ENCODE measurements around the gene ZNF396.

Gene ZNF396

GRCh38 chr18:35376742-35377695 is at the start of gene ZNF396:
ZNF396 (minus strand) TSS chr18:35377337; CDS start chr18:35374292, 3,045 bp downstream.
- DNase-seq (ENCODE audit: low spot score) = peak; percentile 83

DNA sequence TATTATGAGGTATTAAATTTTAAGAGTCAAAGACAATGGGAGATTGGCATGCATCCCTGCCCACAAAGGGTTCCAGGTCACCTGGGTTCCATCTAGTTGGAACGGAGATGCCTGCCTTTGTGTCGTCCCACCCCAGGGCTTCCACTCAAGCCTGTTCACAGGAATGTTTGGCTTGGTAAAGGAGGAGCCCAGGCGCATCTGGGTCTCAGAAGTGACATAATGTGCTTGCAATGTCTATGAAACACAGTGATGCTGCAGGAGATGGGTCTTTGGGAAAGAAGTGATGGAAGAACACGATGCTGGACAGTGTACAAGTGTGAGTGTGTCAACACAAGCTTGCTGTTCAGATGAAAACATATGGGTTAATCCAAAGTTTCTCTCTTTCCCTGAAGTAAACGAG is 49.6 kb upstream of the ZNF396 start:
- DNase-seq (ENCODE audit: low spot score) = no peak

DNA sequence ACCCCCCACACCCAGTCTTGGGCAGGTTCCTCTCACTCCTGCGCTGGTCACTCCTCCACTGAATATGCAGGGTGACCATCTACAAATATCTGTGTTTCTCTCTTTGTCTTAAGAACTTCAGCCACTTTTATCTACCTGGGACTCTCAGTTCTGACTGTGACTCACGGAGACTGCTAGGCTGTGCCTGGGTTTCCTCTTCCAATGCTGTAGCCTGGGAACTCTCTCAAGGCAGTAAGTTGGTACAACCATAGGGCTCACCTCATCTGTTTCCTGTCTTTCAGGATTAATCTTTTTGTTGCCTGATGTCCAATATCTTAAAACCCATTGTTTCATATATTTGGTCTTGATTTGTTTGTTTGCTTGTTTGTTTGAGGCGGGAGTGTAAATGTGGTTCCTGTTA is 47.2 kb upstream of the ZNF396 start:
- no peak for DNase-seq (ENCODE audit: low spot score)

DNA sequence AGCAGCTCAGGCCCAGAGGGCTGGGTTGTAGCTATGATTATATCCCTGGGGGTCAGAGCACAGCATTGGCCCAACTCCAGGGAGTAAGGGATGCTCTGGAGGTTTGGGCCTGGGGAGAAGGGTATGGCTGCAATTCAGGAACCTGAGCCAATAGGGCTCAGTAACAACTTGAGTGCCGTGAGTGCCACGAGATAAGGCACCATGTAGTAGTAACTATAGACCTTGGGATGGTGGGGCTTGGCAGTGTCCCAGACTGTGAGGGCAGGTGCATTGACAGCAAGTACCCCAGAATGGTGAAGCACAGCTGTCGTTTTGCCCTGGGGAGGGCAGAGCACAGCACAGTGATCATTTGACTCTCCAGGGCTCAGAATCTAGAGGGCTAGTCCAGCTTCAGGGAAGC is 45.1 kb upstream of the ZNF396 start:
- no peak for DNase-seq (ENCODE audit: low spot score)

- DNase-seq (ENCODE audit: low spot score) = no peak
Observed at GRCh38 chr18:35418610-35419009, 41.5 kb upstream of the ZNF396 start.

- no peak for DNase-seq (ENCODE audit: low spot score)
Observed at GRCh38 chr18:35417223-35417622, 40.1 kb upstream of the ZNF396 start.

DNA sequence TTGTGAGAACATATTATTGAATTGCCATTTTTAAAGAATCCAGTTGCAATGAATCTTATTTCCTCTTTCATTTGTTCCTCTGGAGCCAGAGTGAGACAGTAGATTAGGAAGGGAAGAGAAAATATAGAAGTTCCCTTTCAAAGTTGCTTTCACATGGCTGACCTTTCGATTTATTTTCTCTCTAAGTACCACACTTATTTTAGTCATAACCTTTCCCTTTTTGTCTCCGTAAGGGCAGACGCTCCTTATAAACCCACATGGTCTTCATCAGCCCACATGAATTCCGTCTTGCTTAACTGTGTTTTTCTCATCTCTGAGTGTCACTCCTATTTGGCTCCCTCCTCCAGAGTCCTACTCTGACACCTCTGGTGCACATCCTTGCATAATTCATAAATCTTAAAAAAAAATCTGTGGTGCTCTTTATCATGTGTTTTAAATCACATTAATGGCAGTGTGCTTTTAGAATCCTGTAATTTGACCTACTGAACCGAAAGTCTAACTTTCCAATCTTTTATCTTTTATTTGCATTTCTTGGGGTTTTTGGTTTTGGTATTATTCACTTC is 38.5 kb upstream of the ZNF396 start:
- DNase-seq (ENCODE audit: low spot score) = no peak

DNA sequence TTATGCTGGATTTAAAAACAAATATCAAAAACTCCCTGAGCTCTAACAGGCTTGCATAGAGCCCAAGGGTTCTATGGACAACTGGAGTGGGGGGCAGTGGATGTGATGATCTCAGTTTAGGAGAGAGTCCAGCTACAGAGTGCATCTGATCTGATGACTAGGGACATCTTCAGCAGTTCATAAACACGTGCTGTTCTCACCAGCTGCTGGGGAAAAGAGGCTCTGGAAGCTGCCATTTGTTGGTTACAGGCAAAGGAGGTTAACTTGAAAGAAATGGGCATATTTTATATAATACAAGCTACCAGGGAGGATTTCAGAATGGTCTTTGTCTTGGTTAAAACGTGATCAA is 36.0 kb upstream of the ZNF396 start:
- no peak for DNase-seq (ENCODE audit: low spot score)

DNA sequence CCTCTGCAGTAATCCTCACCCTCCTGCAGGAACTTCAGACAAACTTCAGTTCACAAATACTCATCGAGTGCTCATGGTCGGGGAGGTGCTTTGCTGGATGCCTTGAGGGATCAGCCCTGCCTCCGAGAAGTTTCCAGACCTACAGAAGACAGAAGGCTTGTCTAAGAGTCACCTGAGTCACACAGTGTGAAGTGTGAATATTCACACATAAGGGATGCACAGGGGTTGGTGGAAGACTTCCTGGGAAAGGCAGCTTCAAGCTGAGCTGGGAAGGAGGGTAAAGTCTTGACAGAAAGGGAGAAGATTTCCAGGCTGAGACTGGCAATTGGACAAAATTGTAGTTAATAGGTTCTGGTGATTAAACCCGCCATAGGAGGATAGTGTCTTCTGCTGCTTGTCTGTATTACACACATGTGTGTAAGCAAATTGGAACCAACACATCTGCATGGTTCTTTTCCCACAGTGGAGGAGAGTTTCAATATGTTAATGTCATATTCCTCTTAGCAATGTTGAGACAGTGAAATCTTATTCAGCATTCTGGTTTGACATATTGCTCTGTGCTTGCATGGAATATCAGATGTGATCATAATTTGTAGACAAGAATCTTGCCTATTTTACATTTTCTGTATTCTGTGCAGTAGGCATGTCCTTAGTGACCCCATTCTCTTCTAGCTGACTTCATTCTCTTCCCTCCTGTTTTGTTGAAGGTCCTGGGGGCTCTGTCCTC is 34.7 kb upstream of the ZNF396 start:
- DNase-seq (ENCODE audit: low spot score) = no peak

GRCh38 chr18:35410561-35410960 is 33.4 kb upstream of the ZNF396 start:
- no peak for DNase-seq (ENCODE audit: low spot score)

GRCh38 chr18:35409911-35410310 is 32.8 kb upstream of the ZNF396 start:
- no peak for DNase-seq (ENCODE audit: low spot score)

DNA sequence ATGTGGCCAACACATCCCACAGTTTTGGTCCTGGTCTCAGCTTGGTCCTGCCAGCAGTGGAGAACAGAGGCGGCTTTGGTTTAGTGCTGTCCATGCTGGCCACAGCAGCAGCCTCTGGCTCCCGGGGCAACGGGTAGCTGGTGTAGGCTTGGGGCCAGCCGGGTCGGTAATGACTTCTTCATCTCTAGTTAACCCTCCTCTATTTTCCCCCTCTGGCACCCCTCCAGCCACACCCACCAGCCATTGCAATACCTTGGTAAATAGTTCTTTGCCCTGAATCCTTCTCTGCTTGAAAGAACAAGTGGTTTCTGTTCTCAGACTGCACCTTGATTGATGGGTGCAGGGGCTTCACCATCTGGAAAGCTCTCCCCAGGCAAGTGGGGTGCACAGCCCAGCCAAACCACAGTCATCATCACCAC is 31.7 kb upstream of the ZNF396 start:
- no peak for DNase-seq (ENCODE audit: low spot score)

GRCh38 chr18:35407871-35408481 is 30.8 kb upstream of the ZNF396 start:
- DNase-seq (ENCODE audit: low spot score) = no peak

- no peak for DNase-seq (ENCODE audit: low spot score)
Observed at GRCh38 chr18:35406666-35407065, 29.5 kb upstream of the ZNF396 start.

- DNase-seq (ENCODE audit: low spot score) = no peak
Observed at GRCh38 chr18:35397976-35398375, 20.8 kb upstream of the ZNF396 start.

- no peak for DNase-seq (ENCODE audit: low spot score)
Observed at GRCh38 chr18:35393716-35394115, 16.6 kb upstream of the ZNF396 start.

- no peak for DNase-seq (ENCODE audit: low spot score)
Observed at GRCh38 chr18:35392375-35392774, 15.2 kb upstream of the ZNF396 start.

GRCh38 chr18:35390951-35391700 is 14.0 kb upstream of the ZNF396 start:
- DNase-seq (ENCODE audit: low spot score) = no peak

- DNase-seq (ENCODE audit: low spot score) = no peak
Observed at GRCh38 chr18:35389095-35389618, 12.0 kb upstream of the ZNF396 start.

- no peak for DNase-seq (ENCODE audit: low spot score)
Observed at GRCh38 chr18:35387152-35387571, 10.0 kb upstream of the ZNF396 start.

DNA sequence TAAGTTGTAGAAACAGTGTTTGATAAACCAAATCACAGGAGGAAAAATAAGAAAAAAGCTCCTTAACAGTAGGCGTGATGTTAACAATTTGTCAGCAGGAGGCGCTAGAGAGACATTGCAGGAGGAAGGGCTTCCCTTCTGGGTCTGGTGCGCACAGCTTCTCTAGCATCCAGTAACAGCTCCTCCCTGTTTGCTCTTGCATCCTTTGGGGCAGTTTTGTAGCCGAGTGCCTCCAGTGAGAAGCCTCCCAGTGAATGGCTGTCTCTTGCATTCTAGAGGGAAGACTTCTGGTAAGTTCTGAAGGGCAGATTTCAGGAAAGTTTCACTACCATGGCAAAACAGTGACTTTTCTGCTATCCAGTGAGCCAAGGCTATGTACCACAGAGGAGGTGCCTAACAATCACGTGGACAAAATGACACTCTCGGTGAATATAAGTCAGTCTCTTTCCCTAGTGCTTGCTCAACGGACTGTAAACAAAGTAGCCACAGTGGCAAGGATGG is 9.5 kb upstream of the ZNF396 start:
- no peak for DNase-seq (ENCODE audit: low spot score)
